ENCODE data around the gene DR1.

DR1 gene

DNA sequence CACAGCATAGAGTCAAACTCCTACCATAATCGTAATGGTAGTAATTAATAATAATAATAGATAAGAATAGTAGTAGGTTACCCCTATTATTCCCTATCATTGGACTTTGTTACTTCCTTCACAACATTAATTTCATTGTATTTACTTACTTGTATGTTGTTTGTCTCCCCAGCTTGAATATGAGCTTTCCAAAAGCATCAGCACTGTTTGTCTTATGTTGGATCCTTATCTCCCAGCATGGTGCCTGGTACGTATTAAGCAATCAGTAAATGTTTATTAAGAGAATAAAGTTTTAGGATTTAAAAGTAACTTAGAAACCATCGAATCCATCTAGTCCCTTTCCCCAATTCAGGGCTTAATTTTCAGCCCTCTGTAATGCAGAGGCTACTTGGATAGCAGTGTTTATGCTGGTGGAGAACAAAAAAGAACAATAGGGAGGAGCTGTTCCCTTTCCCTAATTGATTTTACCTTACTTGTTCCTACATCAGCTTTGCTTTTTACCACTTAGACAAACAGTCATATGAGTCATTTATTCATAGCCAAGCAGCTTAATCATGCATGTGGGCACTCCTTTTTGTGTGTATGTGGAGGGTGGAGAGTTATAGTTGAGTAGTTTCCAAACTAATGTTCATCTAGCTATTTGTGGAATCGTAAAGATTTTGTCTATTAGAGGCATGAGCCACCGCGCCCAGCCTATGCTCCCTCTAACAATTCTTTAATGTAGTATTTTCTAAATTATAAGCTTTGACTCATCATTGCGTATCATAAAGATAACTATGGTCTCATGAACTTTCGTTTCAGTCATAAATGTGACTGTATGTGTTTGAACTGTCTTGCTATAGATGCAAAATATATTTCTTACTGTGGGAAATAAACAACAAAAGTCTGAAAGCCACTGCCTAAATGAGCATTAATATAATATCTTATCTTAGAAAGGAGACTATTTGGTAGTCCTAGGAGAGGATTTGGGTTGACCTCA is 20.9 kb upstream of the DR1 start:
- Histone ChIP-seq H3K4me2 (ENCODE audit: low read length) (no peak overlapping the region), H3K36me3 (ENCODE audit: insufficient read depth, low read length) (no peaks in the 10 kb centered on the region), H3K27ac (ENCODE audit: low read depth, low read length, poor library complexity, severe bottlenecking) (no peak overlapping the region), H3K4me1 (ENCODE audit: insufficient read depth, low read length, severe bottlenecking) (peaks cover 28% of the 10 kb centered on the region), H3K79me2 (ENCODE audit: insufficient read depth, low read length) (no peaks in the 10 kb centered on the region), H3K9ac (ENCODE audit: low read length) (no peak overlapping the region), H2AFZ (ENCODE audit: low read length) (no peak overlapping the region), H3K9me2 (ENCODE audit: low read depth, low read length) (no peaks in the 10 kb centered on the region), H4K20me1 (ENCODE audit: insufficient read depth, low read length) (no peaks in the 10 kb centered on the region), H3K27me3 (ENCODE audit: insufficient read depth, low read length) (no peaks in the 10 kb centered on the region), H3K4me3 (ENCODE audit: low read depth, low read length, poor library complexity, severe bottlenecking) (no peak overlapping the region), H3F3A (ENCODE audit: insufficient read depth, low read length) (peaks cover 4% of the 10 kb centered on the region; the same call in 1 of the 2 replicates), H3K9me3 (ENCODE audit: low read length) (no peaks in the 10 kb centered on the region)
- TF ChIP-seq, protein P1, sequence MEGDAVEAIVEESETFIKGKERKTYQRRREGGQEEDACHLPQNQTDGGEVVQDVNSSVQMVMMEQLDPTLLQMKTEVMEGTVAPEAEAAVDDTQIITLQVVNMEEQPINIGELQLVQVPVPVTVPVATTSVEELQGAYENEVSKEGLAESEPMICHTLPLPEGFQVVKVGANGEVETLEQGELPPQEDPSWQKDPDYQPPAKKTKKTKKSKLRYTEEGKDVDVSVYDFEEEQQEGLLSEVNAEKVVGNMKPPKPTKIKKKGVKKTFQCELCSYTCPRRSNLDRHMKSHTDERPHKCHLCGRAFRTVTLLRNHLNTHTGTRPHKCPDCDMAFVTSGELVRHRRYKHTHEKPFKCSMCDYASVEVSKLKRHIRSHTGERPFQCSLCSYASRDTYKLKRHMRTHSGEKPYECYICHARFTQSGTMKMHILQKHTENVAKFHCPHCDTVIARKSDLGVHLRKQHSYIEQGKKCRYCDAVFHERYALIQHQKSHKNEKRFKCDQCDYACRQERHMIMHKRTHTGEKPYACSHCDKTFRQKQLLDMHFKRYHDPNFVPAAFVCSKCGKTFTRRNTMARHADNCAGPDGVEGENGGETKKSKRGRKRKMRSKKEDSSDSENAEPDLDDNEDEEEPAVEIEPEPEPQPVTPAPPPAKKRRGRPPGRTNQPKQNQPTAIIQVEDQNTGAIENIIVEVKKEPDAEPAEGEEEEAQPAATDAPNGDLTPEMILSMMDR (IDR thresholded peaks at IDR 0.05; ENCODE audit: low read length): no peak
- TF ChIP-seq EZH2 (IDR thresholded peaks at IDR 0.05; ENCODE audit: borderline replicate concordance, low read length): no peak

DNA sequence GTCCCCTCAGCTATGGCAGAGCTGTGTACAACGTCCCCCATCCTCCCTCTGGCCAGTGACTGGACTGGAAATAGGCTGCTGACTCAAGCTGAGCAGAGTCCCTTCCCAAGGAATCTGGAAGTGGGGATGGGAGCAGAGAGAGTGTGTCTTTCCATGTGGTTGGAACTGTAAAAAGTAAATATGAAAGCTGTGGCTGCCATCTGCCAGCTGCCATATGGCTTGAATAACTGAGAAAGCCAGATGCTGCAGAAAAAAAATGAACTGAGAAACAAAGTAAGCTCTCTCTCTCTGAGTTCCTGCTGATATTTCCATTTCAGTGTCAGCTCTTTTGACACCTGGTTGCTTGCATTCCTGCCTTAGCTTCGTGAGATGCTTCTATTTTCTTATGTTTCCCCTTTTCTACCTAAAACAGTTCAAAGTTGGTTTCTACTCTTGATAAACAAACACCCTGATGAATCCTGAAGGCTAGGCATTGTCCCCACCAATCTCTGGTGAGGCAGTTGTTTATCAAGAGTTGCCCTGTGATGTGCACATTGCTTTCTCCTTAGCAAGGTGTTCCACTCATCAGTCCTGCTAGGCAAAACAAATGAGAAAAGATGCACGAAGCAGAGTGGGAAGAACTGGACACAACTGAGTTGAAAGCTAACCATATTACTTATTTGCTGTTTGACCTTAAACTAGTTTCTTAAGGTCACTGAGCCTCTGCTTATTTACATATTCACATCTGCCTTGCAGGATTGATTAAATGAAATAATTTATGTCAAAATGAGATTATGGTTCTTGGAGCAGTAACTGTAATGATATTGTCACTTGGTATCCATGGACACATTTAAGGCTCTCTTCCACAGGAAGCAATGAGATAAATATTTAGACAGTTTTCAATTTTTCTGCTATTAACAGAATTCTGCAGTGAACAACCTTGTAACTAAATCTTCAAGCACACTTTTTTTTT is 16.6 kb upstream of the DR1 start:
- Histone ChIP-seq H3K27ac (ENCODE audit: low read depth, low read length, poor library complexity, severe bottlenecking) (peak overlapping the region; percentile 93), H4K20me1 (ENCODE audit: insufficient read depth, low read length) (no peaks in the 10 kb centered on the region), H2AFZ (ENCODE audit: low read length) (no peak overlapping the region), H3K4me3 (ENCODE audit: low read depth, low read length, poor library complexity, severe bottlenecking) (no peak overlapping the region), H3K4me2 (ENCODE audit: low read length) (peak overlapping the region; percentile 38), H3K9me2 (ENCODE audit: low read depth, low read length) (no peaks in the 10 kb centered on the region), H3K9ac (ENCODE audit: low read length) (peak overlapping the region; percentile 26; the same call in 1 of the 2 replicates), H3K79me2 (ENCODE audit: insufficient read depth, low read length) (no peaks in the 10 kb centered on the region), H3K4me1 (ENCODE audit: insufficient read depth, low read length, severe bottlenecking) (peaks cover 39% of the 10 kb centered on the region), H3F3A (ENCODE audit: insufficient read depth, low read length) (peaks cover 9% of the 10 kb centered on the region; the same call in 1 of the 2 replicates), H3K9me3 (ENCODE audit: low read length) (no peaks in the 10 kb centered on the region), H3K27me3 (ENCODE audit: insufficient read depth, low read length) (no peaks in the 10 kb centered on the region), H3K36me3 (ENCODE audit: insufficient read depth, low read length) (no peaks in the 10 kb centered on the region)
- TF ChIP-seq, protein P1 (IDR thresholded peaks at IDR 0.05; ENCODE audit: low read length): no peak
- no peak for TF ChIP-seq EZH2 (IDR thresholded peaks at IDR 0.05; ENCODE audit: borderline replicate concordance, low read length)

DNA sequence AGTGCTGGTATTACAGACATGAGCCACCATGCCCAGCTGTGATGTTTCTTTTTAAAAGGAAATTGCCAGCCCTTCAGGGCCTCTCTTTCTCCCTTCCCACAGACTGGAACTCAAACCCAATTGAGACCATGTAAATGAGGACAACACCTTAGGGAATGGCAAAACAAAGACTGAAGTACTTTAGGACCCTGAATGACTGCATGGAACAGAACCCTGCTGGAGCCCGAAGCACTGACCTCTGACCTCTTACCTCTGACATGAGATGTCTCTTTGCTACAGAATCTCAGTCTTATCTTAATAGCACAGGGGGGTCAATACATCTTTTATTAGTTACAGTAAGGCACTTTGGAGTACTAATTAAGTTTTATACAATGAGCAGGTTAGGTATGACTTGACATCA is 15.5 kb upstream of the DR1 start:
- Histone ChIP-seq H3K4me1 (ENCODE audit: insufficient read depth, low read length, severe bottlenecking) (peaks cover 32% of the 10 kb centered on the region), H3K27ac (ENCODE audit: low read depth, low read length, poor library complexity, severe bottlenecking) (peak overlapping the region; percentile 93), H4K20me1 (ENCODE audit: insufficient read depth, low read length) (no peaks in the 10 kb centered on the region), H3K4me2 (ENCODE audit: low read length) (no peak overlapping the region), H3K9me2 (ENCODE audit: low read depth, low read length) (no peaks in the 10 kb centered on the region), H3K4me3 (ENCODE audit: low read depth, low read length, poor library complexity, severe bottlenecking) (no peak overlapping the region), H3K27me3 (ENCODE audit: insufficient read depth, low read length) (no peaks in the 10 kb centered on the region), H3K9me3 (ENCODE audit: low read length) (no peaks in the 10 kb centered on the region), H2AFZ (ENCODE audit: low read length) (no peak overlapping the region), H3F3A (ENCODE audit: insufficient read depth, low read length) (peaks cover 9% of the 10 kb centered on the region; the same call in 1 of the 2 replicates), H3K79me2 (ENCODE audit: insufficient read depth, low read length) (no peaks in the 10 kb centered on the region), H3K36me3 (ENCODE audit: insufficient read depth, low read length) (no peaks in the 10 kb centered on the region), H3K9ac (ENCODE audit: low read length) (no peak overlapping the region)
- no peak for TF ChIP-seq EZH2 (IDR thresholded peaks at IDR 0.05; ENCODE audit: borderline replicate concordance, low read length)
- TF ChIP-seq, protein P1 (IDR thresholded peaks at IDR 0.05; ENCODE audit: low read length): no peak
